DOHH2 (cell line): Measurements from ENCODE around the gene FZR1.

ENCODE experiments used
- EZH2phosphoT487 ChIP-seq: fragments of 200-600 bp; sonication (generic); IDR thresholded peaks from 2 replicates; pipeline ENCODE4 v1.6.1; 2017; ENCODE audit warnings: borderline replicate concordance, mild to moderate bottlenecking, antibody characterized with exemption, low read length, moderate library complexity, mixed read lengths
- TF ChIP-seq, protein P1 (sequence below): fragments of 200-600 bp; sonication (generic); IDR thresholded peaks from one replicate; pipeline ENCODE4 v1.5.1; 2014; ENCODE audit warnings: antibody characterized with exemption, mild to moderate bottlenecking, low read depth, low read length; ENCODE audit not compliant: poor library complexity, severe bottlenecking

GRCh38 chr19:3491396-3492119 lies 14.6 kb upstream of the FZR1 start:
- TF ChIP-seq, protein P1, sequence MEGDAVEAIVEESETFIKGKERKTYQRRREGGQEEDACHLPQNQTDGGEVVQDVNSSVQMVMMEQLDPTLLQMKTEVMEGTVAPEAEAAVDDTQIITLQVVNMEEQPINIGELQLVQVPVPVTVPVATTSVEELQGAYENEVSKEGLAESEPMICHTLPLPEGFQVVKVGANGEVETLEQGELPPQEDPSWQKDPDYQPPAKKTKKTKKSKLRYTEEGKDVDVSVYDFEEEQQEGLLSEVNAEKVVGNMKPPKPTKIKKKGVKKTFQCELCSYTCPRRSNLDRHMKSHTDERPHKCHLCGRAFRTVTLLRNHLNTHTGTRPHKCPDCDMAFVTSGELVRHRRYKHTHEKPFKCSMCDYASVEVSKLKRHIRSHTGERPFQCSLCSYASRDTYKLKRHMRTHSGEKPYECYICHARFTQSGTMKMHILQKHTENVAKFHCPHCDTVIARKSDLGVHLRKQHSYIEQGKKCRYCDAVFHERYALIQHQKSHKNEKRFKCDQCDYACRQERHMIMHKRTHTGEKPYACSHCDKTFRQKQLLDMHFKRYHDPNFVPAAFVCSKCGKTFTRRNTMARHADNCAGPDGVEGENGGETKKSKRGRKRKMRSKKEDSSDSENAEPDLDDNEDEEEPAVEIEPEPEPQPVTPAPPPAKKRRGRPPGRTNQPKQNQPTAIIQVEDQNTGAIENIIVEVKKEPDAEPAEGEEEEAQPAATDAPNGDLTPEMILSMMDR = no peak
- TF ChIP-seq EZH2phosphoT487 = no peak
